HG03139 (cell line): Measurements from ENCODE around the gene RFC2.

Source experiments
- ATAC-seq: cut with Tn5 transposase; IDR thresholded peaks from one replicate; pipeline ENCODE4 v1.9.1; 2021; ENCODE audit not compliant: unreplicated experiment

RFC2 gene

GRCh38 chr7:74194686-74195085, 59.5 kb downstream of the RFC2 start:
- no peak for ATAC-seq

- no peak for ATAC-seq
Measured at GRCh38 chr7:74193913-74194312, 60.3 kb downstream of the RFC2 start.

GRCh38 chr7:74193054-74193453, 61.1 kb downstream of the RFC2 start:
- ATAC-seq = no peak

GRCh38 chr7:74191231-74191630, 63.0 kb downstream of the RFC2 start:
- no peak for ATAC-seq

- ATAC-seq = no peak
Measured at GRCh38 chr7:74190259-74190658, 63.9 kb downstream of the RFC2 start.

GRCh38 chr7:74187915-74188675, 66.1 kb downstream of the RFC2 start:
- no peak for ATAC-seq

- ATAC-seq = no peak
Measured at GRCh38 chr7:74185636-74186035, 68.6 kb downstream of the RFC2 start.

- ATAC-seq = no peak
Measured at GRCh38 chr7:74185016-74185415, 69.2 kb downstream of the RFC2 start.

- no peak for ATAC-seq
Measured at GRCh38 chr7:74183653-74184450, 70.3 kb downstream of the RFC2 start.

- no peak for ATAC-seq
Measured at GRCh38 chr7:74183142-74183541, 71.1 kb downstream of the RFC2 start.

- no peak for ATAC-seq
Measured at GRCh38 chr7:74182453-74183090, 71.6 kb downstream of the RFC2 start.

GRCh38 chr7:74181821-74182220, 72.4 kb downstream of the RFC2 start:
- ATAC-seq = no peak
